ENCODE data around the gene GPN2. TPM values are rescaled to one million over a fixed set of nuclear protein-coding genes. Genes with fewer than 3 reads are reported as not detected.
A peak's percentile ranks its signal among the peaks of the same experiment; 100 is the strongest.

The GPN2 gene
- total and polyA plus RNA-seq, 8 donors: 9.4 to 14.2 (median 11.5) TPM

- peak; percentile 74 to 82 (median 78) for ATAC-seq
- Histone ChIP-seq H3K36me3 (no peaks in the 10 kb centered on the region), H3K9me3 (no peaks in the 10 kb centered on the region), H3K27ac (peak overlapping the region in 3 of 4 donors; percentile 9 to 59 (median 22)), H3K4me1 (peaks cover 0 to 20% (median 15%) of the 10 kb centered on the region in 3 donors), H3K4me3 (no peak overlapping the region), H3K27me3 (no peaks in the 10 kb centered on the region)
- 35 to 39% methylated on average over 6 of the region's 6 CpGs for WGBS, 2 donors
- FAIRE-seq: no peak
- intact Hi-C loops (cut with DNase I): no loop called here
- DNase-seq: peak in 4 of 6 donors; percentile 55 to 86 (median 73)
- TF ChIP-seq CTCF (IDR thresholded peaks at IDR 0.05): no peak
Measured at GRCh38 chr1:26907071-26907917, 17.2 kb upstream of the GPN2 start.

GRCh38 chr1:26900815-26901511, 10.9 kb upstream of the GPN2 start:
- Histone ChIP-seq H3K4me3 (peak overlapping the region; percentile 73 to 92 (median 84)), H3K27ac (peak overlapping the region; percentile 35 to 83 (median 64)), H3K4me1 (peaks cover 7 to 23% (median 20%) of the 10 kb centered on the region in 3 donors), H3K9me3 (no peaks in the 10 kb centered on the region), H3K27me3 (no peaks in the 10 kb centered on the region), H3K36me3 (peaks cover 0 to 15% (median under 1%) of the 10 kb centered on the region in 3 donors)
- peak in 2 of 4 donors; percentile 7 to 9 for ATAC-seq
- DNase-seq: no peak
- WGBS, 2 donors: 62 to 63% methylated on average over 17 to 18 of the region's 18 CpGs
- FAIRE-seq: no peak
- intact Hi-C loops (cut with DNase I): no loop called here
- no peak for TF ChIP-seq CTCF (IDR thresholded peaks at IDR 0.05)

GRCh38 chr1:26900001-26900814, 10.1 kb upstream of the GPN2 start, which contains the start of gene GPATCH3:
Gene GPATCH3, minus strand, starts transcription at chr1:26900467. Its CDS starts 25 bp downstream, at chr1:26900442.
- ATAC-seq (peak; percentile 92 to 97 (median 96)), DNase-seq (peak; percentile 88 to 97 (median 92)), FAIRE-seq (no peak)
- Histone ChIP-seq H3K4me3 (peak within 1 kb of the TSS; percentile 73 to 92 (median 84)), H3K27me3 (no peaks in the 10 kb centered on the region), H3K27ac (peak within 1 kb of the TSS; percentile 35 to 83 (median 64)), H3K4me1 (peaks cover 7 to 23% (median 20%) of the 10 kb centered on the region in 3 donors), H3K9me3 (no peaks in the 10 kb centered on the region), H3K36me3 (peaks cover 0 to 20% (median 6%) of the 10 kb centered on the region in 3 donors)
- intact Hi-C loops (cut with DNase I): no loop called here
- 0 to 1% methylated on average over 50 of the region's 50 CpGs for WGBS, 2 donors
- no peak for TF ChIP-seq CTCF (IDR thresholded peaks at IDR 0.05)

- ATAC-seq (no peak), FAIRE-seq (no peak), DNase-seq (no peak)
- Histone ChIP-seq H3K9me3 (no peaks in the 10 kb centered on the region), H3K27me3 (no peaks in the 10 kb centered on the region), H3K4me3 (no peak overlapping the region), H3K36me3 (peaks cover 0 to 32% (median 6%) of the 10 kb centered on the region in 3 donors), H3K27ac (no peak overlapping the region), H3K4me1 (peaks cover 7 to 16% (median 11%) of the 10 kb centered on the region in 3 donors)
- intact Hi-C loops (cut with DNase I): no loop called here
- TF ChIP-seq CTCF (IDR thresholded peaks at IDR 0.05): no peak
- 88 to 92% methylated on average over 9 of the region's 9 CpGs for WGBS, 2 donors
Measured at GRCh38 chr1:26897351-26897750, 7.3 kb upstream of the GPN2 start.
